ENCODE measurements around the gene GRIK5. TPM values are rescaled to one million over a fixed set of nuclear protein-coding genes. Genes with fewer than 3 reads are reported as not detected.

GRIK5 gene
- total RNA-seq, 1 donor from 2014 or later, result 14.3 TPM

- no peak for DNase-seq (ENCODE audit: low read depth)
- no peak for TF ChIP-seq CTCF (conservative IDR thresholded peaks at IDR 0.05; ENCODE audit: low read depth, low read length)
- H3K4me3 ChIP-seq (ENCODE audit: low read depth, low read length), result no peak overlapping the region
These were observed 113.4 kb downstream of the GRIK5 start for GRCh38 chr19:41956621-41957020.

- no peak for DNase-seq (ENCODE audit: low read depth)
- no peak for TF ChIP-seq CTCF (conservative IDR thresholded peaks at IDR 0.05; ENCODE audit: low read depth, low read length)
- H3K4me3 ChIP-seq (ENCODE audit: low read depth, low read length), result no peak overlapping the region
These were observed 114.5 kb downstream of the GRIK5 start for GRCh38 chr19:41955521-41955920.

GRCh38 chr19:41951686-41952172 is 118.3 kb downstream of the GRIK5 start:
- no peak overlapping the region for H3K4me3 ChIP-seq (ENCODE audit: low read depth, low read length)
- DNase-seq (ENCODE audit: low read depth), result no peak
- TF ChIP-seq CTCF (conservative IDR thresholded peaks at IDR 0.05; ENCODE audit: low read depth, low read length), result peak; percentile 94

Other genes with a start within 250 kb of the GRIK5 start
- gene LYPD4, start 225.5 kb downstream of the GRIK5 start, total RNA-seq, result not detected in 2 replicates
- not detected in 2 replicates for gene DMRTC2, start 225.2 kb downstream of the GRIK5 start, total RNA-seq
- 1,573 and 1,845 TPM in 2 replicates for gene RPS19, start 210.0 kb downstream of the GRIK5 start, total RNA-seq
- gene CD79A, start 192.9 kb downstream of the GRIK5 start, total RNA-seq, result not detected in 2 replicates
- gene ARHGEF1, start 187.0 kb downstream of the GRIK5 start, total RNA-seq, result 65.9 and 79.5 TPM in 2 replicates
- not detected in 2 replicates for gene ERFL, start 141.8 kb downstream of the GRIK5 start, total RNA-seq
- gene RABAC1, start 110.9 kb downstream of the GRIK5 start, total RNA-seq, result 108 and 161 TPM in 2 replicates
- 0.36 TPM in 1 of 2 replicates, not detected in the other for gene ATP1A3, start 76.0 kb downstream of the GRIK5 start, total RNA-seq
- 19.6 and 22.1 TPM in 2 replicates for gene ZNF574, start 6.0 kb upstream of the GRIK5 start, total RNA-seq
- gene POU2F2, start 62.2 kb upstream of the GRIK5 start, total RNA-seq, result 0.46 and 3.2 TPM in 2 replicates
- 29.9 and 56.4 TPM in 2 replicates for gene DEDD2, start 147.5 kb upstream of the GRIK5 start, total RNA-seq
- 3.9 and 7.5 TPM in 2 replicates for gene ZNF526, start 150.1 kb upstream of the GRIK5 start, total RNA-seq
- 30.9 and 33.9 TPM in 2 replicates for gene GSK3A, start 172.4 kb upstream of the GRIK5 start, total RNA-seq
- 36.3 and 48.6 TPM in 2 replicates for gene ERF, start 184.9 kb upstream of the GRIK5 start, total RNA-seq
- gene CIC, start 199.0 kb upstream of the GRIK5 start, total RNA-seq, result 49.3 and 63.9 TPM in 2 replicates
- gene PRR19, start 231.9 kb upstream of the GRIK5 start, total RNA-seq, result 0.23 and 2.7 TPM in 2 replicates
- 157 and 183 TPM in 2 replicates for gene PAFAH1B3, start 232.4 kb upstream of the GRIK5 start, total RNA-seq
- 0.63 TPM in 1 of 2 replicates, not detected in the other for gene TMEM145, start 243.1 kb upstream of the GRIK5 start, total RNA-seq